T-cell (primary cell): Measurements from ENCODE around the gene C1orf116. TPM values are rescaled to one million over a fixed set of nuclear protein-coding genes. Genes with fewer than 3 reads are reported as not detected.

Source experiments
- ATAC-seq, 4 experiments: fragments of 200-7000 bp in 3 of 4; fragments of 150-1000 bp in 1 of 4; cut with Tn5 transposase; replicated peaks in 1 of 4; 1 replicate in 3 of 4; 2 replicates in 1 of 4; pipeline ENCODE4 v1.10.0; 2021; ENCODE audit warnings: moderate library complexity in 3 of 4, mild to moderate bottlenecking in 2 of 4, moderate number of reproducible peaks in 1 of 4
- CTCF ChIA-PET, 2 donors: fragments of 300-600 bp; sonication (Branson Sonifier 250); formaldehyde crosslinking; loops; one replicate each; lab custom pipeline; 2022; ENCODE audit warnings: antibody characterized with exemption in 2 of 2; lab: Charles Lee
- POLR2A ChIA-PET, 2 donors: fragments of 300-600 bp; sonication (Branson Sonifier 250); formaldehyde crosslinking; loops; one replicate each; lab custom pipeline; 2022; ENCODE audit warnings: antibody characterized with exemption in 2 of 2; lab: Charles Lee
- DNase-seq, 35 experiments: peaks; one replicate each; pipeline versions ENCODE4 v3.0.0 to v3.0.0-alpha.2; 2013 to 2023
- H3K27ac ChIP-seq: one replicate; pipeline ENCODE4 v1.5.1; 2013; ENCODE audit warnings: low read length
- H3K27me3 ChIP-seq, 2 experiments: replicated peaks in 1 of 2; 1 replicate in 1 of 2; 2 replicates in 1 of 2; pipeline versions ENCODE4 v1.6.1 to v1.7.0; 2013; ENCODE audit warnings: low read length in 1 of 2, mixed read lengths in 1 of 2; ENCODE audit not compliant: control insufficient read depth in 2 of 2, insufficient read depth in 2 of 2; ENCODE audit errors: extremely low read depth in 1 of 2
- H3K36me3 ChIP-seq, 2 donors: 1 replicate in 1 of 2; 2 replicates in 1 of 2; pipeline versions ENCODE4 v1.6.1 to v1.7.0; 2013; ENCODE audit warnings: low read length in 1 of 2; ENCODE audit not compliant: control insufficient read depth in 2 of 2, insufficient read depth in 1 of 2; ENCODE audit errors: extremely low read depth in 1 of 2
- H3K4me1 ChIP-seq, 2 experiments: 1 replicate in 1 of 2; 2 replicates in 1 of 2; pipeline versions ENCODE4 v1.6.1 to v1.7.0; 2013; ENCODE audit warnings: low read length in 2 of 2, mixed read lengths in 1 of 2; ENCODE audit not compliant: insufficient read depth in 2 of 2, control insufficient read depth in 1 of 2; ENCODE audit errors: extremely low read depth in 1 of 2
- H3K4me3 ChIP-seq, 2 donors: 1 replicate in 1 of 2; 2 replicates in 1 of 2; pipeline versions ENCODE4 v1.5.1 to v1.7.0; 2013; ENCODE audit warnings: mild to moderate bottlenecking in 2 of 2, low read length in 1 of 2, moderate library complexity in 1 of 2; ENCODE audit not compliant: control insufficient read depth in 1 of 2; ENCODE audit errors: extremely low read depth in 1 of 2
- H3K9me3 ChIP-seq: 2 replicates; pipeline ENCODE4 v1.7.0; 2013
- H3K27ac Mint-ChIP-seq, 2 donors: one replicate each; pipeline ENCODE4 v1.8.0; 2020 to 2021; ENCODE audit warnings: mild to moderate bottlenecking in 2 of 2, mixed read lengths in 2 of 2
- H3K27me3 Mint-ChIP-seq, 2 donors: one replicate each; pipeline ENCODE4 v1.8.0; 2021 to 2022; ENCODE audit warnings: mixed read lengths in 2 of 2
- H3K36me3 Mint-ChIP-seq: one replicate; pipeline ENCODE4 v1.8.0; 2021; ENCODE audit warnings: mixed read lengths
- H3K4me1 Mint-ChIP-seq, 3 donors: one replicate each; pipeline ENCODE4 v1.8.0; 2020 to 2022; ENCODE audit warnings: mixed read lengths in 3 of 3, mild to moderate bottlenecking in 1 of 3
- H3K4me3 Mint-ChIP-seq, 3 donors: one replicate each; pipeline ENCODE4 v1.8.0; 2020 to 2022; ENCODE audit warnings: mild to moderate bottlenecking in 3 of 3, mixed read lengths in 3 of 3, moderate library complexity in 3 of 3
- H3K9me3 Mint-ChIP-seq, 3 donors: one replicate each; pipeline ENCODE4 v1.8.0; 2020 to 2022; ENCODE audit warnings: mixed read lengths in 3 of 3
- WGBS: methylation state at CpG from one replicate; pipeline ENCODE4 v1.1.5; 2013; ENCODE audit warnings: missing lambda C conversion rate; ENCODE audit not compliant: insufficient coverage; 5-methylcytosine and 5-hydroxymethylcytosine counted together
- total RNA-seq, 35 experiments: library from RNA in 6 of 35; stranded (reverse) in 6 of 35; fragments of 120-200 nt in 1 of 35; gene quantifications; one replicate each; pipeline versions ENCODE4 v1.2.1 to v1.2.4 and lab custom pipeline; 2013 to 2026

Gene C1orf116
- total RNA-seq (under 1 TPM; 0.08 to 0.29 (median 0.14) TPM), total RNA-seq (lab: John Stamatoyannopoulos, UW) (0 to 0.31 (median 0.07) reads per million in 29 experiments)
- total RNA-seq (2013), result 0.18 TPM

GRCh38 chr1:207032528-207033017, at the start of gene C1orf116:
Gene C1orf116, minus strand, starts transcription at chr1:207032756. Its CDS starts 5,158 bp downstream, at chr1:207027598.
- no peak for ATAC-seq
- no peak within 1 kb of the TSS for H3K4me3 Mint-ChIP-seq
- no peak within 1 kb of the TSS for H3K27ac ChIP-seq
- no peak within 1 kb of the TSS for H3K4me3 ChIP-seq
- peaks cover 23 to 38% of the 10 kb centered on the region in 2 donors for H3K27me3 Mint-ChIP-seq
- H3K9me3 Mint-ChIP-seq, result no peaks in the 10 kb centered on the region
- WGBS, result 20% methylated on average over 1 of the region's 1 CpG
- DNase-seq, result no peak
- POLR2A ChIA-PET, result interaction anchor here in 1 of 2 donors (0.6 kb wide), 1 partner anchor 26 kb away, joined by 3 read pairs; no protein-coding TSS in a partner anchor
- CTCF ChIA-PET, result interaction anchor here (0.7 to 0.8 kb wide), 2 partner anchors 11 to 79 kb away, joined by 3 read pairs; no protein-coding TSS in a partner anchor
- H3K36me3 Mint-ChIP-seq, result no peaks in the 10 kb centered on the region
- peaks cover 0 to 17% of the 10 kb centered on the region in 2 experiments for H3K27me3 ChIP-seq
- H3K4me1 Mint-ChIP-seq, result no peaks in the 10 kb centered on the region
- H3K27ac Mint-ChIP-seq, result no peak within 1 kb of the TSS
- H3K9me3 ChIP-seq, result no peaks in the 10 kb centered on the region
- no peaks in the 10 kb centered on the region for H3K4me1 ChIP-seq
- H3K36me3 ChIP-seq, result no peaks in the 10 kb centered on the region

- no peaks in the 10 kb centered on the region for H3K9me3 Mint-ChIP-seq
- ChIA-PET CTCF (interaction anchor here in 1 of 2 donors (1.6 kb wide), 1 partner anchor 323 kb away, joined by 5 read pairs; no protein-coding TSS in a partner anchor), POLR2A (no interaction called here)
- no peak for ATAC-seq
- H3K27me3 Mint-ChIP-seq, result peaks cover 3 to 29% of the 10 kb centered on the region in 2 donors
- Histone ChIP-seq H3K36me3 (no peaks in the 10 kb centered on the region), H3K4me3 (no peak overlapping the region), H3K4me1 (peaks cover 0 to 3% of the 10 kb centered on the region in 2 experiments), H3K27me3 (peaks cover 0 to 4% of the 10 kb centered on the region in 2 experiments), H3K9me3 (no peaks in the 10 kb centered on the region), H3K27ac (no peak overlapping the region)
- H3K36me3 Mint-ChIP-seq, result no peaks in the 10 kb centered on the region
- no peak overlapping the region for H3K27ac Mint-ChIP-seq
- H3K4me3 Mint-ChIP-seq, result no peak overlapping the region
- no CpG with 5 or more reads among the region's 2 CpGs for WGBS
- peaks cover 8 to 13% (median 12%) of the 10 kb centered on the region in 3 donors for H3K4me1 Mint-ChIP-seq
- DNase-seq, result no peak
Observed at GRCh38 chr1:207081806-207082205, 49.2 kb upstream of the C1orf116 start.

- H3K4me3 ChIP-seq, result no peak overlapping the region
- Mint-ChIP-seq H3K36me3 (no peaks in the 10 kb centered on the region), H3K9me3 (no peaks in the 10 kb centered on the region), H3K27ac (no peak overlapping the region), H3K4me3 (no peak overlapping the region), H3K27me3 (peaks cover 3 to 29% of the 10 kb centered on the region in 2 donors), H3K4me1 (peaks cover 8 to 13% (median 12%) of the 10 kb centered on the region in 3 donors)
- POLR2A ChIA-PET, result interaction anchor here in 1 of 2 donors (0.6 kb wide), 1 partner anchor 28 kb away, joined by 3 read pairs; no protein-coding TSS in a partner anchor
- peaks cover 0 to 3% of the 10 kb centered on the region in 2 experiments for H3K4me1 ChIP-seq
- no peaks in the 10 kb centered on the region for H3K9me3 ChIP-seq
- no peak for DNase-seq
- ATAC-seq, result no peak
- H3K27me3 ChIP-seq, result peaks cover 0 to 3% of the 10 kb centered on the region in 2 experiments
- H3K27ac ChIP-seq, result no peak overlapping the region
- no CpG with 5 or more reads among the region's 2 CpGs for WGBS
- CTCF ChIA-PET, result interaction anchor here (0.6 to 1.7 kb wide), 7 partner anchors 8 to 418 kb away, joined by 3 to 7 read pairs (median 5); partner anchors contain the start of gene PFKFB2 (in 1 of the 2)
- H3K36me3 ChIP-seq, result no peaks in the 10 kb centered on the region
Observed at GRCh38 chr1:207081088-207081487, 48.5 kb upstream of the C1orf116 start.

GRCh38 chr1:207079706-207080241, 47.2 kb upstream of the C1orf116 start:
- no peaks in the 10 kb centered on the region for H3K9me3 Mint-ChIP-seq
- peaks cover 3 to 5% (median 5%) of the 10 kb centered on the region in 3 donors for H3K4me1 Mint-ChIP-seq
- ChIA-PET CTCF (interaction anchor here (0.6 to 1.7 kb wide), 8 partner anchors 10 to 551 kb away, joined by 3 to 7 read pairs (median 4); partner anchors contain the start of gene PFKFB2 (in 1 of the 2)), POLR2A (no interaction called here)
- no peak overlapping the region for H3K27ac ChIP-seq
- no peak for DNase-seq
- H3K4me3 ChIP-seq, result no peak overlapping the region
- no peak for ATAC-seq
- no peak overlapping the region for H3K27ac Mint-ChIP-seq
- WGBS, result 80% methylated on average over 3 of the region's 6 CpGs
- no peaks in the 10 kb centered on the region for H3K27me3 ChIP-seq
- H3K27me3 Mint-ChIP-seq, result peaks cover 3 to 27% of the 10 kb centered on the region in 2 donors
- H3K9me3 ChIP-seq, result no peaks in the 10 kb centered on the region
- peaks cover 0 to under 1% of the 10 kb centered on the region in 2 experiments for H3K4me1 ChIP-seq
- H3K4me3 Mint-ChIP-seq, result no peak overlapping the region
- no peaks in the 10 kb centered on the region for H3K36me3 ChIP-seq
- H3K36me3 Mint-ChIP-seq, result no peaks in the 10 kb centered on the region

- no peaks in the 10 kb centered on the region for H3K4me1 ChIP-seq
- H3K27ac ChIP-seq, result no peak overlapping the region
- POLR2A ChIA-PET, result interaction anchor here in 1 of 2 donors (0.6 kb wide), 1 partner anchor 33 kb away, joined by 4 read pairs; no protein-coding TSS in a partner anchor
- H3K9me3 Mint-ChIP-seq, result no peaks in the 10 kb centered on the region
- no peak overlapping the region for H3K27ac Mint-ChIP-seq
- CTCF ChIA-PET, result interaction anchor here (0.6 to 1.7 kb wide), 5 partner anchors 18 to 29 kb away, joined by 3 to 13 read pairs (median 3); partner anchors contain the start of gene PFKFB2 (in 2 of the 2)
- no peak overlapping the region for H3K4me3 Mint-ChIP-seq
- WGBS, result 79% methylated on average over 4 of the region's 11 CpGs
- no peaks in the 10 kb centered on the region for H3K36me3 ChIP-seq
- H3K9me3 ChIP-seq, result no peaks in the 10 kb centered on the region
- peaks cover 0 to 1% (median 0%) of the 10 kb centered on the region in 3 donors for H3K4me1 Mint-ChIP-seq
- H3K4me3 ChIP-seq, result no peak overlapping the region
- ATAC-seq, result no peak
- H3K36me3 Mint-ChIP-seq, result no peaks in the 10 kb centered on the region
- no peak for DNase-seq
- H3K27me3 Mint-ChIP-seq, result peaks cover 0 to 18% of the 10 kb centered on the region in 2 donors
- H3K27me3 ChIP-seq, result no peaks in the 10 kb centered on the region
Observed at GRCh38 chr1:207078578-207079132, 46.1 kb upstream of the C1orf116 start.
